H9 (cell line): Measurements from ENCODE around the gene EDARADD. TPM values are rescaled to one million over a fixed set of nuclear protein-coding genes. Genes with fewer than 3 reads are reported as not detected.
A peak's percentile ranks its signal among the peaks of the same experiment; 100 is the strongest.

Experiments used
- DNase-seq: peaks from one replicate; pipeline ENCODE4 v3.0.0-alpha.2; 2017
- H2AFZ ChIP-seq: one replicate; pipeline ENCODE4 v1.6.1; 2013; ENCODE audit warnings: mild to moderate bottlenecking, low read length, control low read depth, moderate library complexity
- H2AK5ac ChIP-seq: 2 replicates; pipeline ENCODE4 v1.6.1; 2013; ENCODE audit warnings: low read length, control low read depth, mixed read lengths; ENCODE audit not compliant: insufficient read length
- H2BK120ac ChIP-seq: one replicate; pipeline ENCODE4 v1.6.1; 2013; ENCODE audit warnings: low read depth, mild to moderate bottlenecking, low read length, control low read depth, inconsistent platforms; ENCODE audit not compliant: poor library complexity, severe bottlenecking
- H2BK12ac ChIP-seq: 2 replicates; pipeline ENCODE4 v1.6.1; 2013; ENCODE audit warnings: low read length, control low read depth, mixed read lengths, low read depth; ENCODE audit not compliant: insufficient read length
- H2BK15ac ChIP-seq: 2 replicates; pipeline ENCODE4 v1.6.1; 2013; ENCODE audit warnings: low read depth, low read length, control low read depth
- H2BK20ac ChIP-seq: one replicate; pipeline ENCODE4 v1.6.1; 2013; ENCODE audit warnings: low read depth, mild to moderate bottlenecking, low read length, control low read depth, inconsistent platforms; ENCODE audit not compliant: poor library complexity, severe bottlenecking
- H2BK5ac ChIP-seq: 2 replicates; pipeline ENCODE4 v1.6.1; 2013; ENCODE audit warnings: low read length, control low read depth, mixed read lengths; ENCODE audit not compliant: insufficient read length
- H3K14ac ChIP-seq: 2 replicates; pipeline ENCODE4 v1.6.1; 2013; ENCODE audit warnings: low read length, control low read depth; ENCODE audit not compliant: insufficient read depth
- H3K18ac ChIP-seq: 2 replicates; pipeline ENCODE4 v1.6.1; 2013; ENCODE audit warnings: low read depth, mild to moderate bottlenecking, mixed read lengths, low read length, control low read depth; ENCODE audit not compliant: insufficient read length
- H3K23ac ChIP-seq: 2 replicates; pipeline ENCODE4 v1.6.1; 2013; ENCODE audit warnings: low read length, control low read depth, mixed read lengths, low read depth; ENCODE audit not compliant: insufficient read length
- H3K23me2 ChIP-seq: 2 replicates; pipeline ENCODE4 v1.6.1; 2013; ENCODE audit warnings: low read depth, mild to moderate bottlenecking, mixed read lengths, low read length, control low read depth; ENCODE audit not compliant: insufficient read length, poor library complexity, severe bottlenecking
- H3K27ac ChIP-seq: 2 replicates; pipeline ENCODE4 v1.5.1; 2013; ENCODE audit warnings: low read length, control low read depth, mixed read lengths, low read depth; ENCODE audit not compliant: insufficient read length
- H3K27me3 ChIP-seq: 2 replicates; pipeline ENCODE4 v1.6.1; 2013; ENCODE audit warnings: low read length, control low read depth, inconsistent platforms; ENCODE audit not compliant: insufficient read depth
- H3K4ac ChIP-seq: 2 replicates; pipeline ENCODE4 v1.6.1; 2013; ENCODE audit warnings: low read depth, mild to moderate bottlenecking, control low read depth, inconsistent platforms, low read length, moderate library complexity
- H3K4me1 ChIP-seq: 2 replicates; pipeline ENCODE4 v1.6.1; 2013; ENCODE audit warnings: low read length, control low read depth, inconsistent platforms; ENCODE audit not compliant: insufficient read depth
- H3K4me2 ChIP-seq: 2 replicates; pipeline ENCODE4 v1.6.1; 2013; ENCODE audit warnings: low read length, control low read depth, mixed read lengths; ENCODE audit not compliant: insufficient read length, insufficient read depth
- H3K56ac ChIP-seq: 2 replicates; pipeline ENCODE4 v1.6.1; 2013; ENCODE audit warnings: low read depth, mild to moderate bottlenecking, mixed read lengths, low read length, control low read depth; ENCODE audit not compliant: insufficient read length
- H3K79me1 ChIP-seq: 2 replicates; pipeline ENCODE4 v1.6.1; 2013; ENCODE audit warnings: low read depth, mild to moderate bottlenecking, moderate library complexity, low read length, control low read depth, inconsistent platforms; ENCODE audit not compliant: insufficient read depth, poor library complexity, severe bottlenecking
- H3K79me2 ChIP-seq: 2 replicates; pipeline ENCODE4 v1.6.1; 2013; ENCODE audit warnings: low read length, control low read depth, inconsistent platforms; ENCODE audit not compliant: insufficient read depth
- H3K9ac ChIP-seq: 2 replicates; pipeline ENCODE4 v1.6.1; 2013; ENCODE audit warnings: low read length, control low read depth, mixed read lengths; ENCODE audit not compliant: insufficient read length; ENCODE audit errors: extremely low read depth
- H3K9me3 ChIP-seq: one replicate; pipeline ENCODE4 v1.6.1; 2013; ENCODE audit warnings: low read depth, low read length, inconsistent platforms; ENCODE audit not compliant: control insufficient read depth
- H3T11ph ChIP-seq: one replicate; pipeline ENCODE4 v1.6.1; 2013; ENCODE audit warnings: mild to moderate bottlenecking, low read length, control low read depth, inconsistent platforms
- H4K20me1 ChIP-seq: one replicate; pipeline ENCODE4 v1.6.1; 2013; ENCODE audit not compliant: control insufficient read depth, insufficient read length, insufficient read depth
- H4K5ac ChIP-seq: 2 replicates; pipeline ENCODE4 v1.6.1; 2013; ENCODE audit warnings: low read depth, mild to moderate bottlenecking, mixed read lengths, low read length, control low read depth; ENCODE audit not compliant: insufficient read length
- H4K8ac ChIP-seq: replicated peaks from 2 replicates; pipeline ENCODE4 v1.6.1; 2013; ENCODE audit warnings: low read length, control low read depth, mixed read lengths, low read depth; ENCODE audit not compliant: insufficient read length
- H4K91ac ChIP-seq: 2 replicates; pipeline ENCODE4 v1.6.1; 2013; ENCODE audit warnings: low read depth, mild to moderate bottlenecking, moderate library complexity, mixed read lengths, low read length, control low read depth; ENCODE audit not compliant: insufficient read length
- H3K27ac Mint-ChIP-seq, 3 experiments: 2 replicates in 2 of 3; 3 replicates in 1 of 3; pipeline ENCODE4 v1.8.0; 2020 to 2021; ENCODE audit warnings: mixed read lengths in 3 of 3, mild to moderate bottlenecking in 1 of 3, moderate library complexity in 1 of 3
- H3K27me3 Mint-ChIP-seq: 2 replicates; pipeline ENCODE4 v1.8.0; 2021; ENCODE audit warnings: low read depth, mild to moderate bottlenecking, moderate library complexity, mixed read lengths
- H3K36me3 Mint-ChIP-seq, 3 experiments: 2 replicates in 2 of 3; 3 replicates in 1 of 3; pipeline ENCODE4 v1.8.0; 2020 to 2021; ENCODE audit warnings: low read depth in 3 of 3, mixed read lengths in 3 of 3; ENCODE audit not compliant: insufficient read depth in 1 of 3
- H3K4me1 Mint-ChIP-seq, 2 experiments: 2 replicates each; pipeline ENCODE4 v1.8.0; 2020; ENCODE audit warnings: mixed read lengths in 2 of 2
- H3K4me3 Mint-ChIP-seq, 2 experiments: 2 replicates in 1 of 2; 3 replicates in 1 of 2; pipeline ENCODE4 v1.8.0; 2020 to 2021; ENCODE audit warnings: mild to moderate bottlenecking in 2 of 2, mixed read lengths in 2 of 2, moderate library complexity in 1 of 2
- H3K9me3 Mint-ChIP-seq, 2 experiments: 2 replicates in 1 of 2; 3 replicates in 1 of 2; pipeline ENCODE4 v1.8.0; 2020; ENCODE audit warnings: mild to moderate bottlenecking in 2 of 2, mixed read lengths in 2 of 2, moderate library complexity in 1 of 2
- WGBS: extraction: QIAGEN DNeasy Blood & Tissue Kit; methylation state at CpG from one replicate; pipeline ENCODE4 v1.1.7; 2013; ENCODE audit warnings: missing lambda C conversion rate, low lambda C conversion rate, mixed read lengths; ENCODE audit not compliant: insufficient read length; ENCODE audit errors: extremely low coverage; 5-methylcytosine and 5-hydroxymethylcytosine counted together
- total RNA-seq: library from RNA; stranded (reverse); gene quantifications from 2 replicates; pipeline ENCODE4 v1.2.1, GENCODE V29; 2021
- TF ChIP-seq, protein P1 (sequence below): fragments of 200-600 bp; sonication (generic); conservative IDR thresholded peaks from 3 replicates; pipeline ENCODE4 v1.8.0; 2021; ENCODE audit warnings: antibody characterized with exemption, mild to moderate bottlenecking

The EDARADD gene
- total RNA-seq, 1 experiment from 2014 or later, result 3.8 TPM

DNA sequence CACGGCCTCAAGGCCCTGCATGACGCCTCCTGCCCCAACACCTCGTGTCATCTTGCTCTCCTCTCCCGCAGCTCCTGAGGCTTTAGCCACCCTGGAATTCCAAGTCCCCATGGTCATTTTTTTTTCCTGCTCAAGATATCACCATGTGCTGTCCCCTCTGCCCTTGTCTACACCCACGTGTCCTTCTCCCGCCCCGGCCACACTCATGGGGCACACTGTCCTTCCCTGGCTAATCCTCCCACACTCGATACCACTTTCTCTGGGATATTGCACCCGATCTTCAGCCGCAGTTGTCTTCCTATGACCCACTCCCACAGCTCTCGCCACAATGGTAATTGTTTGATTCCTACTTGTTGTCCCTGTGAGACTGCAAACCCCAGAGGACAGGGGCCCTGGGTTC lies 100.0 kb downstream of the EDARADD start:
- H3K27ac Mint-ChIP-seq, result peak overlapping the region in 1 of 3 experiments; percentile 6; a peak in 1 of 7 replicates
- H4K8ac ChIP-seq, result no peak overlapping the region
- no peak overlapping the region for H2AFZ ChIP-seq

More for the DNA sequence above, 100.0 kb downstream of the EDARADD start:
- Histone ChIP-seq H3K79me1 (no peaks in the 10 kb centered on the region), H3K18ac (no peak overlapping the region), H3K14ac (no peak overlapping the region; the same call in 1 of the 2 replicates), H3K9me3 (no peaks in the 10 kb centered on the region), H2BK5ac (no peak overlapping the region), H4K20me1 (no peaks in the 10 kb centered on the region), H2BK120ac (no peak overlapping the region), H3K27ac (no peak overlapping the region), H3K79me2 (no peaks in the 10 kb centered on the region), H3K23me2 (no peaks in the 10 kb centered on the region), H3K23ac (no peak overlapping the region), H4K5ac (no peak overlapping the region), H2BK15ac (no peak overlapping the region), H2AK5ac (no peak overlapping the region), H3K4me2 (no peak overlapping the region), H3K4me1 (peaks cover 2% of the 10 kb centered on the region; the same call in 1 of the 2 replicates), H2BK20ac (no peak overlapping the region), H4K91ac (no peak overlapping the region), H3T11ph (no peak overlapping the region), H3K56ac (no peak overlapping the region), H3K4ac (no peak overlapping the region), H3K9ac (no peak overlapping the region), H2BK12ac (no peak overlapping the region), H3K27me3 (no peaks in the 10 kb centered on the region)
- no CpG with 5 or more reads among the region's 11 CpGs for WGBS
- Mint-ChIP-seq H3K36me3 (no peaks in the 10 kb centered on the region), H3K4me1 (peaks cover 13 to 19% of the 10 kb centered on the region in 2 experiments), H3K4me3 (no peak overlapping the region), H3K9me3 (no peaks in the 10 kb centered on the region), H3K27me3 (no peaks in the 10 kb centered on the region; the same call in 1 of the 2 replicates)
- DNase-seq, result no peak
- TF ChIP-seq, protein P1, sequence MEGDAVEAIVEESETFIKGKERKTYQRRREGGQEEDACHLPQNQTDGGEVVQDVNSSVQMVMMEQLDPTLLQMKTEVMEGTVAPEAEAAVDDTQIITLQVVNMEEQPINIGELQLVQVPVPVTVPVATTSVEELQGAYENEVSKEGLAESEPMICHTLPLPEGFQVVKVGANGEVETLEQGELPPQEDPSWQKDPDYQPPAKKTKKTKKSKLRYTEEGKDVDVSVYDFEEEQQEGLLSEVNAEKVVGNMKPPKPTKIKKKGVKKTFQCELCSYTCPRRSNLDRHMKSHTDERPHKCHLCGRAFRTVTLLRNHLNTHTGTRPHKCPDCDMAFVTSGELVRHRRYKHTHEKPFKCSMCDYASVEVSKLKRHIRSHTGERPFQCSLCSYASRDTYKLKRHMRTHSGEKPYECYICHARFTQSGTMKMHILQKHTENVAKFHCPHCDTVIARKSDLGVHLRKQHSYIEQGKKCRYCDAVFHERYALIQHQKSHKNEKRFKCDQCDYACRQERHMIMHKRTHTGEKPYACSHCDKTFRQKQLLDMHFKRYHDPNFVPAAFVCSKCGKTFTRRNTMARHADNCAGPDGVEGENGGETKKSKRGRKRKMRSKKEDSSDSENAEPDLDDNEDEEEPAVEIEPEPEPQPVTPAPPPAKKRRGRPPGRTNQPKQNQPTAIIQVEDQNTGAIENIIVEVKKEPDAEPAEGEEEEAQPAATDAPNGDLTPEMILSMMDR, result no peak
